Measurements from ENCODE around the gene SATB2. TPM values are rescaled to one million over a fixed set of nuclear protein-coding genes. Genes with fewer than 3 reads are reported as not detected.

The SATB2 gene
- total RNA-seq, 1 experiment from 2014 or later, result 3.0 TPM

- Histone ChIP-seq H3K27me3 (ENCODE audit: low read length) (peaks cover 13% of the 10 kb centered on the region; the same call in 1 of the 2 replicates), H3K9me3 (ENCODE audit: low read length) (no peaks in the 10 kb centered on the region), H3K36me3 (ENCODE audit: low read depth, low read length) (no peaks in the 10 kb centered on the region), H4K20me1 (ENCODE audit: low read length) (no peaks in the 10 kb centered on the region), H3K9me2 (replicated peaks; ENCODE audit: low read length) (no peaks in the 10 kb centered on the region), H3K79me2 (ENCODE audit: low read length) (no peaks in the 10 kb centered on the region), H3K4me3 (ENCODE audit: low read length) (no peak overlapping the region), H3K27ac (ENCODE audit: low read length) (no peak overlapping the region), H3K9ac (ENCODE audit: low read length) (no peak overlapping the region), H3K4me1 (ENCODE audit: insufficient read depth, low read length) (peaks cover 10% of the 10 kb centered on the region), H3K4me2 (ENCODE audit: low read length) (no peak overlapping the region), H2AFZ (ENCODE audit: low read length) (no peak overlapping the region), H3F3A (ENCODE audit: low read length, unreplicated experiment) (no peaks in the 10 kb centered on the region)
- intact Hi-C loops (cut with micrococcal nuclease), result no loop called here
- ChIA-PET POLR2A (ENCODE audit: unreplicated experiment) (no interaction called here), CTCF (no interaction called here)
- no peak for DNase-seq
- TF ChIP-seq EZH2phosphoT487 (IDR thresholded peaks at IDR 0.05; ENCODE audit: borderline replicate concordance, low read length), result no peak
- no peak for TF ChIP-seq EZH2 (IDR thresholded peaks at IDR 0.05; ENCODE audit: low read length, unreplicated experiment)
- TF ChIP-seq CTCF (conservative IDR thresholded peaks at IDR 0.05; ENCODE audit: low read depth, low read length), result no peak
- no peak for ATAC-seq
- BruUV-seq (replicated peaks), result no TSS peak
Measured at GRCh38 chr2:199465390-199465789, 7.7 kb upstream of the SATB2 start.

DNA sequence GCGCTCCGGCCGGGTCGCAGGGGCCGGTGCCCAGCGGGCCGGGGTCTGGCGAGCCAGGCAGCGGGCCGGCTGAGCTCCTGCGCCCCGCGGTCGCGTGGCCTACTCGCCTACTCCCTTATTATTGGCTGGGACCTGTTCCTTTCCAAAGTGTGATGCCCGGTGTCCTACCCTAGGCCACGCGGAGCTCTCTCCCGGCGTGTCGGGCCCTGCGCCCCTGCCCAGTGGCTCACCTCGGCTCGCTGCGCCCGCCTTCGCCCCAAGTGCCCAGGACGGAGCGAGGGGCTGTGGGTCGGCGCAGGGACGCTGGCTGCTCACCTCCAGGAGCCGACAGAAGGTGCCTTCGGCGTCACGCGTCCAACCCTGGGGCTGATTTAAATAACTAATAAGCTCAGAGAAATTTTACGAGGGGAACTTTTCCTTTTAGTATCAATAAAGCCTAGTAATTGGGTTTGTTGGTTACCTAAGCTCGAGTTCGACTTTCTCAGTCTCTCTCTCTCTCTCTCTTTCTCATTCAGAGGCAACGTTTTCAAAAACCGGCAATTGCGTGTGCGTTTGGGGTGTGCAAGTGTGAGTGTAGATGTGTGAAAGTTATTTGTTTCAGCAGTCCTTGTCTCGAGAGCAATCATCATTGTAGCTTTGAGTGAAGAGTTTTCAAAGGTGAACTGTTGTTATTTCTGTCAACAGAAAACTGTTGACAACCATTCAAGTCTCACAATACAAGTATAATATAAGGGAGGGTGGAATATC lies 7.0 kb upstream of the SATB2 start:
- no peak for ATAC-seq
- Histone ChIP-seq H3K4me1 (ENCODE audit: insufficient read depth, low read length) (peaks cover 10% of the 10 kb centered on the region), H3K79me2 (ENCODE audit: low read length) (no peaks in the 10 kb centered on the region), H4K20me1 (ENCODE audit: low read length) (no peaks in the 10 kb centered on the region), H3K9ac (ENCODE audit: low read length) (no peak overlapping the region), H3K9me3 (ENCODE audit: low read length) (no peaks in the 10 kb centered on the region), H3K27ac (ENCODE audit: low read length) (no peak overlapping the region), H3K27me3 (ENCODE audit: low read length) (peaks cover 13% of the 10 kb centered on the region; the same call in 1 of the 2 replicates), H2AFZ (ENCODE audit: low read length) (no peak overlapping the region), H3K36me3 (ENCODE audit: low read depth, low read length) (no peaks in the 10 kb centered on the region), H3K4me2 (ENCODE audit: low read length) (no peak overlapping the region), H3K9me2 (replicated peaks; ENCODE audit: low read length) (no peaks in the 10 kb centered on the region), H3K4me3 (ENCODE audit: low read length) (no peak overlapping the region), H3F3A (ENCODE audit: low read length, unreplicated experiment) (no peaks in the 10 kb centered on the region)
- intact Hi-C loops (cut with micrococcal nuclease), result no loop called here
- POLR2A ChIA-PET (ENCODE audit: unreplicated experiment), result no interaction called here
- CTCF ChIA-PET, result no interaction called here
- no peak for DNase-seq
- BruUV-seq (replicated peaks), result no TSS peak
- TF ChIP-seq EZH2phosphoT487 (IDR thresholded peaks at IDR 0.05; ENCODE audit: borderline replicate concordance, low read length) (no peak), CTCF (conservative IDR thresholded peaks at IDR 0.05; ENCODE audit: low read depth, low read length) (no peak), EZH2 (IDR thresholded peaks at IDR 0.05; ENCODE audit: low read length, unreplicated experiment) (no peak)
